Chondrocyte (in vitro differentiated cells): ENCODE results near the gene PLEKHD1. TPM values are rescaled to one million over a fixed set of nuclear protein-coding genes. Genes with fewer than 3 reads are reported as not detected.
A peak's percentile ranks its signal among the peaks of the same experiment; 100 is the strongest.

ENCODE experiments used
- DNase-seq: peaks from one replicate; pipeline ENCODE4 v3.0.0; 2021; ENCODE audit warnings: mixed read lengths, low spot score
- H3K27ac Mint-ChIP-seq: one replicate; pipeline ENCODE4 v1.8.0; 2021; ENCODE audit warnings: mild to moderate bottlenecking, moderate library complexity, mixed read lengths; ENCODE audit not compliant: unreplicated experiment
- H3K27me3 Mint-ChIP-seq: 2 replicates; pipeline ENCODE4 v1.8.0; 2021; ENCODE audit warnings: low read depth, mixed read lengths
- H3K36me3 Mint-ChIP-seq: 2 replicates; pipeline ENCODE4 v1.8.0; 2021; ENCODE audit warnings: low read depth, mixed read lengths
- H3K4me1 Mint-ChIP-seq: 2 replicates; pipeline ENCODE4 v1.8.0; 2021; ENCODE audit warnings: low read depth, mild to moderate bottlenecking, mixed read lengths
- H3K4me3 Mint-ChIP-seq: one replicate; pipeline ENCODE4 v1.8.0; 2021; ENCODE audit warnings: mild to moderate bottlenecking, moderate library complexity, mixed read lengths; ENCODE audit not compliant: unreplicated experiment
- H3K9me3 Mint-ChIP-seq: 2 replicates; pipeline ENCODE4 v1.8.0; 2021; ENCODE audit warnings: low read depth, mixed read lengths
- total RNA-seq: library from RNA; stranded (reverse); gene quantifications from 3 replicates; pipeline ENCODE4 v1.2.1, GENCODE V29; 2021
- TF ChIP-seq, protein P1 (sequence below): fragments of 200-600 bp; sonication (generic); IDR thresholded peaks from 2 replicates; pipeline ENCODE4 v1.5.0; 2021; ENCODE audit warnings: antibody characterized with exemption, mild to moderate bottlenecking, moderate library complexity

PLEKHD1 gene
- total RNA-seq, 1 donor from 2014 or later = 0.15 TPM

DNA sequence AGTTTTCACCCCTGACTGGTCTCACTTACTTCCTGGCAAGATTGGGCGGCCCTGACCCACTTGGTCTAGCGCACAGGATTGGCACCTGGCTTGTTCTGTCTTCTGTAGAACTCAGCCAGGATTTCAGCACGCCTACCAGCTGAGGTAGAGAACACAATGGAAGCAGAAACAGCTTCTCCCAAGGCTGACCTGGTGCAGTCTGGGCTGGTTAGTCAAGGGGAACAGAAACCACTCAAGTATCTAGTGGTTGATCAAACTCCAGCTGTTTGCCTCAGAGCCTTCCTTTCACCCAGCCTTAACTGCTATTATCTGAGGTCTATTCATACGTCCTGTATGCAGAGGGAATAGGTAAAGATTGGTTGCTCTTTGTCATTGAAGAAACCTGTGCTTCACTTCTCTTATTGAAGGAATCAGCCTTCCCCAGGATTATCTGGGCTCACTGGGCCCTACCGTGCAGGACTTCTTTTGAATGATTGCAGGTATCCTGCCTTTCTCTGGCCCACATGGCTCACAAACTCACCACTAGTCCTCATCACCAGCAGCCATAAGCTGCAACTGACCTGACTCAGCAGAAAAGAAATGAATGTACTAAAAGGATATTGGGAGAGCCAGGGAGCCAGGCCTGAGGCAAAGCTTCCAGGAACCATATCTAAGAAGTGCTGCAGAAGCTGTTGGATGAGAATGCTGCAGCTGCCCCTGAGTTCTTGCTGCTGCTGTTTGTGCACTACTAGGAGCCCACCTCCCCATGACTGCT is 2.5 kb upstream of the PLEKHD1 start:
- Mint-ChIP-seq H3K4me1 (peaks cover 4% of the 10 kb centered on the region), H3K36me3 (no peaks in the 10 kb centered on the region), H3K27me3 (peaks cover 24% of the 10 kb centered on the region), H3K9me3 (no peaks in the 10 kb centered on the region), H3K27ac (no peak overlapping the region), H3K4me3 (no peak overlapping the region)
- TF ChIP-seq, protein P1, sequence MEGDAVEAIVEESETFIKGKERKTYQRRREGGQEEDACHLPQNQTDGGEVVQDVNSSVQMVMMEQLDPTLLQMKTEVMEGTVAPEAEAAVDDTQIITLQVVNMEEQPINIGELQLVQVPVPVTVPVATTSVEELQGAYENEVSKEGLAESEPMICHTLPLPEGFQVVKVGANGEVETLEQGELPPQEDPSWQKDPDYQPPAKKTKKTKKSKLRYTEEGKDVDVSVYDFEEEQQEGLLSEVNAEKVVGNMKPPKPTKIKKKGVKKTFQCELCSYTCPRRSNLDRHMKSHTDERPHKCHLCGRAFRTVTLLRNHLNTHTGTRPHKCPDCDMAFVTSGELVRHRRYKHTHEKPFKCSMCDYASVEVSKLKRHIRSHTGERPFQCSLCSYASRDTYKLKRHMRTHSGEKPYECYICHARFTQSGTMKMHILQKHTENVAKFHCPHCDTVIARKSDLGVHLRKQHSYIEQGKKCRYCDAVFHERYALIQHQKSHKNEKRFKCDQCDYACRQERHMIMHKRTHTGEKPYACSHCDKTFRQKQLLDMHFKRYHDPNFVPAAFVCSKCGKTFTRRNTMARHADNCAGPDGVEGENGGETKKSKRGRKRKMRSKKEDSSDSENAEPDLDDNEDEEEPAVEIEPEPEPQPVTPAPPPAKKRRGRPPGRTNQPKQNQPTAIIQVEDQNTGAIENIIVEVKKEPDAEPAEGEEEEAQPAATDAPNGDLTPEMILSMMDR = no peak
- no peak for DNase-seq

DNA sequence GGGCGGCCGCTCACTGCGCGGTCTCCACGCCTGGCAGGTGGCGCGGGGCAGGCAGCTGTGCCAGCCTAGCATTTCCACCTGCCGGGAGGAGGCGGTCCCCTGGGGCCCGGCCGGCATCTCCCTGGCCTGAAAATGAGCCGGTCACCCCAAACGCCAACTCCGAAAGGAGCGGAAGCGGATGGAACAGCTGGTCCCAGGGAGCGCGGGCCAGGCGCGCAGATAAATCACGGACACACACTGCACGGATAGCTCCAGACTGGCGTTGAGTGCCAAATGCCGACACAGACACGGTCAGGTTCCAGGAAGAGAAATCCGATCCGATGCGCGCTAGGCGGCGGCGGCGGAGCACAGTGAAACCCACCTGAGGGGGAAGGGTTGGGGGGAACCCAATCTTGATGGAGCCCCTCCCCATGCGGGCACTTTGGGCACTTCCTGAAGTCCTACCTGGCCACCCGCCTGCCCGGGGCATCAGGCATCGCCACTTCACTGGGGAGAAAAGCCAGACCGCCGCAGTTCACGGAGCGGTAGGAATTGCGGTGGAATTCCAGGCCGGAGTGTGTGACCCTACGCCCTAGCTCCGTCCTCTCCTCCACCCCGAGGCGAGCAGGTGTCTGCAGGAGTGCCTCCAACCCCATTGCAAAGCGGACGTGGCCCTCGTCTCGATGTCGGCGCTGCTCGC is 624 bp upstream of the PLEKHD1 start:
- H3K36me3 Mint-ChIP-seq = no peaks in the 10 kb centered on the region
- no peak overlapping the region for H3K27ac Mint-ChIP-seq
- peak overlapping the region; percentile 66 for H3K4me3 Mint-ChIP-seq
- peaks cover 27% of the 10 kb centered on the region for H3K27me3 Mint-ChIP-seq
- H3K4me1 Mint-ChIP-seq = peaks cover 4% of the 10 kb centered on the region
- TF ChIP-seq, protein P1 = no peak
- no peaks in the 10 kb centered on the region for H3K9me3 Mint-ChIP-seq
- DNase-seq = no peak

GRCh38 chr14:69485315-69485660 is 760 bp downstream of the PLEKHD1 start:
- TF ChIP-seq, protein P1 = no peak
- H3K27me3 Mint-ChIP-seq = peaks cover 27% of the 10 kb centered on the region
- no peaks in the 10 kb centered on the region for H3K9me3 Mint-ChIP-seq
- H3K4me3 Mint-ChIP-seq = no peak overlapping the region
- H3K36me3 Mint-ChIP-seq = no peaks in the 10 kb centered on the region
- no peak for DNase-seq
- peaks cover 4% of the 10 kb centered on the region for H3K4me1 Mint-ChIP-seq
- H3K27ac Mint-ChIP-seq = no peak overlapping the region

- Mint-ChIP-seq H3K36me3 (no peaks in the 10 kb centered on the region), H3K27me3 (peaks cover 27% of the 10 kb centered on the region), H3K27ac (no peak overlapping the region), H3K4me1 (peaks cover 4% of the 10 kb centered on the region), H3K4me3 (no peak overlapping the region), H3K9me3 (no peaks in the 10 kb centered on the region)
- DNase-seq = peak; percentile 64
- TF ChIP-seq, protein P1 = no peak
These were observed 1.2 kb downstream of the PLEKHD1 start for GRCh38 chr14:69485701-69486100.

DNA sequence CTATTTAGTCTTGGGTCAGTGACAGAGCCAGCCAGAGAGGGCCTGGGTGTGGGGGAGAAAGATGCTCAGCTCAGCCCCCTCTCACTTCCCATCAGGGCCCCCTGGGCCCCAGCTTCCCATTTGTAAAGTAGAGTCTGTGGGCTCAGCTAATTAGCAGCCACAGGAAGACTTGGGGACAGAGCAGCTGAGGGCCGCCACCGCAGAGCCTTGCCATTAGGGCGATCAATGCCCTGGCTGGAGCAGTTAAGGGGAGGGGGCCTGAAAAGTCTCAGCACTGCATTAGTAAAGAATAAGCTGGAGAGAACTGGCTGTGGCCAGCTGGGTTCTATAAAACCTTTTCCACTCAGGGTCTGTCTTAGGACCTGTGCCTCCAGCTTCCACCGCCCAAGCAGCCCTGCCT is 2.7 kb downstream of the PLEKHD1 start:
- TF ChIP-seq, protein P1 = no peak
- peak; percentile 39 for DNase-seq

More for the DNA sequence above, 2.7 kb downstream of the PLEKHD1 start:
- Mint-ChIP-seq H3K4me3 (no peak overlapping the region), H3K4me1 (peaks cover 4% of the 10 kb centered on the region), H3K9me3 (no peaks in the 10 kb centered on the region), H3K36me3 (no peaks in the 10 kb centered on the region), H3K27ac (no peak overlapping the region), H3K27me3 (peaks cover 32% of the 10 kb centered on the region)
